ENCODE data around the gene APIP.

The APIP gene

DNA sequence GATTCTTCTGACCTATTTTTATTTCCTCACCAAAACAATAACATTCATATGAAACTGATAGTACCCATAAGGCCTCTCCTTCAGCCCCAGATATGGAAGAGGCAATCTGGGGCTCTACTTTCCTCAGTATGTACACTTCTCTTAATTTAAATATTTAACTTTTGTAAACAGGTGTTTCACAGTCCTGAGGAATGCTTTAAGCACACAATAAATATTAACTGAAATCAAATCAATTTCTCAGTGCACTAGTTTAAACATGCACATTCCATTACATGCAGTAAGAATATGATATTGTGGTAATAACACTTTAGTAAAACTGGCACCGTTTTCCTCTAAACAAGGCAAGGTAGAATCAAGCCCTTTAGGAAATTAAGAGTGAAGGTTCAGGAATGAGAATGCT lies 28.9 kb downstream of the APIP start:
- no peak for DNase-seq (ENCODE audit: low spot score)

- no peak for DNase-seq (ENCODE audit: low spot score)
Observed at GRCh38 chr11:34886609-34887008, 29.6 kb downstream of the APIP start.

DNA sequence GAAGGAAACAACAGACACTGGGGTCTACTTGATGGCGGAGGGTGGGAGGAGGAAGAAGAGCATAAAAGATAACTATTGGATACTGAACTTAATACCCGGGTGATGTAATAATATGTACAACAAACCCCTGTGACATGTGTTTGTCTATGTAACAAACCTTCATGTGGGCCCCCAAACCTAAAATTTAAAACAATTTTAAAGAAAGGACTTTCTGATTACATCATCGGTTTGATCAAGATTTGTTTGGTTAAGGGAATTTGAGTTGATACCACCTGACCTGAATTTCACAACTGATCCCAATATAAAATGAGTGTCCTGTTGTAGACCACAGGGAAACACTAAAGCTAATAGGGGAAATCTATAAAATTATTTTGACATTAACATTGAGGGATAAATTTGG lies 34.3 kb downstream of the APIP start:
- no peak for DNase-seq (ENCODE audit: low spot score)

GRCh38 chr11:34877375-34877975 lies 38.7 kb downstream of the APIP start:
- no peak for DNase-seq (ENCODE audit: low spot score)

GRCh38 chr11:34874202-34874601 lies 42.0 kb downstream of the APIP start:
- DNase-seq (ENCODE audit: low spot score): no peak

GRCh38 chr11:34870548-34871196 lies 45.5 kb downstream of the APIP start:
- no peak for DNase-seq (ENCODE audit: low spot score)

DNA sequence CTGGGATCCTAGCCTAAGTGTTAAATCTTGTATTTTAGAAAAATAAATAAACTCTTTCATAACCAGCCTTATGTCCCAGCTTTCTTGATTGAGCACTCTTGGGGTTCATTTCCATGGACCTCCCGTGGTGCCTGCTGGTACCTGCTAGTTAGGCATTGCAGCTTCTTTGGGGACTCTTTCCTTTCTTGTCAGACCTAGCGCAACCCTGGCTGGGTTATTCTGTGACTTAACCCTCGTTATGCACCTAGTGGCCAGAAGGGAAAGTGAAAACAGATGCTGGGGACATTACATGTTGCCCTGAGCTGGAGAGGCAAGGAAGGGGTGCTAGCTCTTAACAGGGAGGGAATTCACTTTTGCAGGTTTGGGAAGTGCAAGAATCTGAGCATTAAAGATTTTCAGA lies 46.8 kb downstream of the APIP start:
- DNase-seq (ENCODE audit: low spot score): no peak

DNA sequence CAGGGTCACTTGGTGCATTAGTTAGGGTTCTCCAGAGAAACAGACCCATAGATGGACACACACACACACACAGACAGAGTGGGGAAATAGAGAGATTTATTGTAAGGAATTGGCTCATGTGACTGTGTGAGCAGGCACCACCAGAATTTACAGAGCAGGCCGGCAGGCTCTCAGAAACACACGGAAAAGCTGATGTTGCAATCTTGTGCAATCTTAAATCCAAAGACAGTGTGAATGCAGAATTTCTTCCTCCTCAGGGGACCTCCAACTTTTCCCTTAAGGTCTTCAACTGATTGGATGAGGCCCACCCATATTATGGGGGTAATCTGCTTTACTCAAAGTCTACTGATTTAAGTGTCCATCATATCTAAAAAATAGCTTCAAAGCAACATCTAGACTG lies 49.8 kb downstream of the APIP start:
- DNase-seq (ENCODE audit: low spot score): no peak

DNA sequence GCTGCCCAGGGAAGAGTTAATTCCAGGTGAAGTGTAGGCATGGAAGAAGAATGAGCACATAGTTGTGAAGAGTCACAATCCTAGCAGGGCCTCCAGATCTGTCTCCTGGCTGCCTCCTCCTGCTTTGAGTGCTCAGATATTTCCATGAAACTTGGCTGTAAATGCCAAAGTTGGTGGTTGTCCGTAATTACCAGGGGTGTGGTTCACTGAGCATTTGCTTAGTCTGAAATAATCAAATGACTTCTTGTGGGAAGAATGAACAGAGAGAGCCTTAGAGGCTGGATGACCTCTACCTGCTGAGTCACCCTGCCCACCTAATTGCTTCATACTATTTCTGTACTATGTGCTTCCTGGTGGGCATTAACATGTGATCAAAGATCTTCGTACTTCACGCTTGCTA lies 50.9 kb downstream of the APIP start:
- no peak for DNase-seq (ENCODE audit: low spot score)

DNA sequence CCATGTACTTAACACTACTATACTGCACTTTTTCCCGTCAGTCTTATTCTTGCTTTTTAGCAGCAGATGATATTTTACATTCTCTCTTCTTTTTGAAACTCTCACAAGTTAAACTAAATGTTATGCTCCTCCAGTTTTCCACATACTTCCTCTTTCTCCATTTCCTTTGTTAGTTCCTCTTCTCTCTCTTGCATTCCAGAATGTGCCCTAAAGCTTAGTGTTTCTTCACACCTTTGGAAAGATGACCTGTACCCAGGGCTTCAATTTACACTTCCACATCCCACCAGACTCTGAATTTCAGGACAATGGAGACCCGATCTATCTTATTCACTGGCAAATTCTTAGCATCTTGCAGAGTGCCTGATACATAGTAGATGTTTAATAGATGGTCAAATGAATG lies 51.8 kb downstream of the APIP start:
- DNase-seq (ENCODE audit: low spot score): no peak

GRCh38 chr11:34863048-34863447 lies 53.1 kb downstream of the APIP start:
- DNase-seq (ENCODE audit: low spot score): no peak

GRCh38 chr11:34860518-34860917 lies 55.7 kb downstream of the APIP start:
- DNase-seq (ENCODE audit: low spot score): no peak

DNA sequence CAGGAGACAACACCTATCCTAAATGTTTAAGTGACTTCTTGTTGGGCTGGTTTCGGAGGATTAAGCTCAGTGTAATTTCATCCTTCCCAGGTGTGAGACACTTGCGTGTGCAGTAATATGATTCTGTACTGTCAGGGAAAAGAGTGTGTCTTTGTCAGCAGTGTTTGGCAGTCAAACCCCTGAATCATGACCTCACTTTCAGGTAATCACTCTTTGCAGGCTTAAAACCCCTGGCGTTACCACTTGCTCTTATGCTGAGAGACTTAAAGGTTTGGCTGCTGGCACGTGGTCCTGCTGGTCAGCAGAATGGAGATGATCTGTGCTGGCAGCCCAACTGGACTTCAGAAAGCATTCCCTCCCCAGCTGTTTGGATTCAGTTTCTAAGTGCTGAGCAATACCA lies 56.1 kb downstream of the APIP start:
- DNase-seq (ENCODE audit: low spot score): no peak

- no peak for DNase-seq (ENCODE audit: low spot score)
Observed at GRCh38 chr11:34859496-34859895, 56.7 kb downstream of the APIP start.

- no peak for DNase-seq (ENCODE audit: low spot score)
Observed at GRCh38 chr11:34857463-34857862, 58.7 kb downstream of the APIP start.

GRCh38 chr11:34856251-34856650 lies 59.9 kb downstream of the APIP start:
- no peak for DNase-seq (ENCODE audit: low spot score)

GRCh38 chr11:34855754-34856095 lies 60.5 kb downstream of the APIP start:
- no peak for DNase-seq (ENCODE audit: low spot score)

GRCh38 chr11:34855021-34855753 lies 61.0 kb downstream of the APIP start:
- DNase-seq (ENCODE audit: low spot score): no peak

- DNase-seq (ENCODE audit: low spot score): no peak
Observed at GRCh38 chr11:34851916-34852315, 64.3 kb downstream of the APIP start.

GRCh38 chr11:34850334-34850733 lies 65.8 kb downstream of the APIP start:
- no peak for DNase-seq (ENCODE audit: low spot score)

DNA sequence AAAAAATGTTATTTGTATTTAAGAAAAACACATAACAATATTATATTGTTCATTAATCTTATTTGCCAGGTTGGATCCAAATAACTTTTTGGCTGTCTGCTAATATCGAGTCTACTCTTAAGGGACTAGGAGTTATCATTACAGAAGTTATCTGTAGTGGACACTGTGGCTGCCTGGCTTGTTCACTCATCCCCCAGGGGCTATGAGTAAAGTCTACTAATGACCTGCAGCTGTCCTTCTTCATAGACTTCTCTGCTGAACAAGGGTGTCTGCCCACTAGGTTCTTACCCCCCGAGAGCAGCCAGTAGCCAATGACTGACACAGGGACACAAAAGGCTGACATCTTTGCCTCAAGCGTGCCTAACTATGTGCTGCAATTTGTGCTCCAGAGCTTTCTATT lies 69.7 kb downstream of the APIP start:
- no peak for DNase-seq (ENCODE audit: low spot score)

DNA sequence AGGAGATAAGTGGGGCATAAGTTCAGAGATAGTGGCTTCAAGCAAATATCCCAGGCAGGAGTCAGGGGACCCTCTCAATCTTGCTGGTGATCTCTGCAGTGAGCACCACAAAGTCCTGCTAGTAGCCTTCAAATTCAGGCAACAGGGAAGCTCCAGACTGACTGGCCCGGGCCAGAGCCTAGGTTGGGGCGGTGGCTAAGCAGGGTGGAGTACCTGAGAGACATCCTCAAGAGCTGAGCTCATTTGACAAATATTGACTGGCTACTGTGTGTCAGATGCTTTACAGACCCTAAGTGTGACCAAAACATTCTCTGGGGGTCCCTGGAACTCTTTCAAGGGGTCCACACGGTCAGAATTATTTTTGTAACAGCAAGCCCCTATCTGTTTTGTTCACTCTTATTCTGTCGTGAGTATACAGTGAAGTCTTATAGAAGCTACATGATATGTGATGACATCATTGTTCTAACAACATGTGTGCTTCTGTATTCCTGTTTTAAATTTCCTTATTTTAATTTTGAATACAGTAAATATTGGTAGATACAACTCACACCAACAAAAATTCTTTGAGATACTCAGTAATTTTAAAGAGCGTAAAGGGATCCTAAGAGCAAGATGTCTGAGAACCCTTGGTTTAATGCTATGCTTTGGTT lies 71.6 kb downstream of the APIP start:
- no peak for DNase-seq (ENCODE audit: low spot score)

DNA sequence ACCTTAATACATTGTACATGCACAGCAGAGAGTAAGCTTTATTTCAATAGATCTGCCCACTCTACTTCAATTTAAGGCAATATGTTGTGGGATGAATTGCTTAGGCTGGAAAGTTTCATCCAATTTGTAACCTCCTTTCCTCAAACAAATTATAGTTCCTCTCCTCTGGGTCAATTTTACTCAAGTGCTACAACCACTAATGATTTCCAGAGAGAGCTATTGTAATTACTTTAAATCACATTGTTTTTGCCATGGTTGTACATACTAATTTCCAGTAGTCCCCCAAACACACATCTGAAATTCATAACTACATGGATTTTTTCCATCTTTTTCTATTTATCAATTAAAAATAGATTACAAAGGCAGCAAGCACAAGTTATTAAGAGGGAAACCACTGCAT lies 72.9 kb downstream of the APIP start:
- DNase-seq (ENCODE audit: low spot score): no peak
